ENCODE measurements around the gene TSPAN9.

GRCh38 chr12:3187846-3188770 is 110.9 kb downstream of the TSPAN9 start:
- TF ChIP-seq CTCF (IDR thresholded peaks at IDR 0.05) (no peak), POLR2A (IDR thresholded peaks at IDR 0.05) (no peak)

Measured in lower leg skin (tissue), 3 donors.